Measurements from ENCODE around the gene IPO7. TPM values are rescaled to one million over a fixed set of nuclear protein-coding genes. Genes with fewer than 3 reads are reported as not detected.

Gene IPO7
- total and polyA plus RNA-seq, 2 of the 13 experiments (the other 11 are each of a cell fraction or from before 2014, with no cell fraction given) = 59.4 to 98.4 TPM

DNA sequence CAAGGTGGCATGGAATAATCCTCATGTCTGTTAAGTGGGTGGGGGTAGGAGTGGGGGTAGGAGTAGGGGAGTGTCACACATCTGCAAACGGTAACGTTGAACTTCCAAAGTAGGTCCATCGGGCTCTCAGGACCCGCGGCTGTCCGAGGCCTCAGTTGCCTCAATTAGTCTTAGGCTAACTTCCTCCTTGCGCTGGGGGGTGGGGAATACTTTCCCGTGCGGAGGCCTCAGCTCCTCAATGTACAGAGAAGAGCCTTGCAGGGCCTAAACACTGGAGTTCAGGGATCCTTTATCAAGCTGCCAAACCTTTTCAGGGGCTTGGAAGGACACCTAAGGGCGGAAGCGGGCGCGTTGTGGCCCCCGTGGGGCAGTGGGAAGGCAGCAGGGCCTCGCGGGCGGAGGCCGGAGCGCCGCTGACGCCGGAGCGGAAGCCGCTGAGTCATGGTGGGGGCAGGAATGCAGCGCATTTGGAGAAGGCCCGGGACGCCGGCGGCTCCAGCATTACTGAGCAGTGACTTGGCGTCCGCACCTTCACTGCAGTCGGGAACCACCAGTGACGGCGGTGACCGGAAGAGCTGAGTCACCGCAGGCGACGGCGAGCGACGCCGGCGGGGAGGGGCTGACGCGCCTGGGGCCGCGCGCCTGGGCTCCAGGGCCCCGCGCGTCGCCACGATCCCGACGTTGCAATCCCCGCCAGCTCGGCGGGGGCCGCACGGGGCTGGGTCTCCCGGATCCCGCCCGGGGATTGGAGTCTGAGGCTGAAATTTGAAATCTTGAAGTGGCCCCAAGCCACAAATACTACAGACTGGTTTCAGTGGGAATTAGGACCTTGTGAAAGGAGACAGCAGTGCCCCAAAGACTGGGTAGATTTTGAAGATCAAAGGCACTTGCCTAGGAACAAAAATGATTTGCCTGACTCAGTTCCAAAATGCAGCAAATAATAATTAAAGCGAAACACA is 20.2 kb upstream of the IPO7 start (continued):
- no peak for TF ChIP-seq ZBTB8A (CRISPR knock-in tag; IDR thresholded peaks at IDR 0.05; ENCODE audit: borderline replicate concordance, low read depth)
- peak; percentile 63; the same call in 1 of the 2 replicates for TF ChIP-seq ZC3H13 (CRISPR knock-in tag; IDR thresholded peaks at IDR 0.05)
- TF ChIP-seq ZNF878 (CRISPR knock-in tag; IDR thresholded peaks at IDR 0.05) = peak; percentile 84
- TF ChIP-seq, protein P1, sequence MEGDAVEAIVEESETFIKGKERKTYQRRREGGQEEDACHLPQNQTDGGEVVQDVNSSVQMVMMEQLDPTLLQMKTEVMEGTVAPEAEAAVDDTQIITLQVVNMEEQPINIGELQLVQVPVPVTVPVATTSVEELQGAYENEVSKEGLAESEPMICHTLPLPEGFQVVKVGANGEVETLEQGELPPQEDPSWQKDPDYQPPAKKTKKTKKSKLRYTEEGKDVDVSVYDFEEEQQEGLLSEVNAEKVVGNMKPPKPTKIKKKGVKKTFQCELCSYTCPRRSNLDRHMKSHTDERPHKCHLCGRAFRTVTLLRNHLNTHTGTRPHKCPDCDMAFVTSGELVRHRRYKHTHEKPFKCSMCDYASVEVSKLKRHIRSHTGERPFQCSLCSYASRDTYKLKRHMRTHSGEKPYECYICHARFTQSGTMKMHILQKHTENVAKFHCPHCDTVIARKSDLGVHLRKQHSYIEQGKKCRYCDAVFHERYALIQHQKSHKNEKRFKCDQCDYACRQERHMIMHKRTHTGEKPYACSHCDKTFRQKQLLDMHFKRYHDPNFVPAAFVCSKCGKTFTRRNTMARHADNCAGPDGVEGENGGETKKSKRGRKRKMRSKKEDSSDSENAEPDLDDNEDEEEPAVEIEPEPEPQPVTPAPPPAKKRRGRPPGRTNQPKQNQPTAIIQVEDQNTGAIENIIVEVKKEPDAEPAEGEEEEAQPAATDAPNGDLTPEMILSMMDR (CRISPR knock-in tag; IDR thresholded peaks at IDR 0.05) = peak; percentile 39
- TF ChIP-seq HHEX (CRISPR knock-in tag; IDR thresholded peaks at IDR 0.05) = no peak
- peak; percentile 85 for TF ChIP-seq ZNF883 (CRISPR knock-in tag; IDR thresholded peaks at IDR 0.05; ENCODE audit: not compliant biosample characterization)
- 0 out of 2 replicates have a peak, but pooled peaks have one; percentile 48 for TF ChIP-seq KIAA2018 (CRISPR knock-in tag; IDR thresholded peaks at IDR 0.05; ENCODE audit: borderline replicate concordance)
- peak; percentile 36; the same call in 1 of the 2 replicates for TF ChIP-seq NCOR1 (IDR thresholded peaks at IDR 0.05; ENCODE audit: borderline replicate concordance, low read length)
- TF ChIP-seq ZNF572 (CRISPR knock-in tag; IDR thresholded peaks at IDR 0.05) = no peak
- 0 out of 2 replicates have a peak, but pooled peaks have one; percentile 45 for TF ChIP-seq SMAD9 (CRISPR knock-in tag; IDR thresholded peaks at IDR 0.05)
- no peak for TF ChIP-seq ZNF101 (CRISPR knock-in tag; IDR thresholded peaks at IDR 0.05; ENCODE audit: borderline replicate concordance, low read depth)
- TF ChIP-seq MXD4 (CRISPR knock-in tag; IDR thresholded peaks at IDR 0.05) = peak; percentile 94
- no peak; the same call in 1 of the 2 replicates for TF ChIP-seq CENPBD1 (CRISPR knock-in tag; IDR thresholded peaks at IDR 0.05; ENCODE audit: borderline replicate concordance, low read depth)
- TF ChIP-seq, protein P2, sequence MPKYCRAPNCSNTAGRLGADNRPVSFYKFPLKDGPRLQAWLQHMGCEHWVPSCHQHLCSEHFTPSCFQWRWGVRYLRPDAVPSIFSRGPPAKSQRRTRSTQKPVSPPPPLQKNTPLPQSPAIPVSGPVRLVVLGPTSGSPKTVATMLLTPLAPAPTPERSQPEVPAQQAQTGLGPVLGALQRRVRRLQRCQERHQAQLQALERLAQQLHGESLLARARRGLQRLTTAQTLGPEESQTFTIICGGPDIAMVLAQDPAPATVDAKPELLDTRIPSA (CRISPR knock-in tag; IDR thresholded peaks at IDR 0.05; ENCODE audit: borderline replicate concordance) = no peak
- TF ChIP-seq ZNF350 (CRISPR knock-in tag; IDR thresholded peaks at IDR 0.05; ENCODE audit: borderline replicate concordance, low read depth) = no peak; the same call in none of the 2 replicates
- peak; percentile 75; the same call in 1 of the 2 replicates for TF ChIP-seq ZSCAN25 (CRISPR knock-in tag; IDR thresholded peaks at IDR 0.05)
- peak; percentile 30; the same call in 1 of the 2 replicates for TF ChIP-seq ZNF12 (CRISPR knock-in tag; IDR thresholded peaks at IDR 0.05)

Measured in HepG2 (cell line).